SHP77 treated with DMSO at 0.1 percent for 48 hours (cell line): ENCODE results near the gene MYOF.

Experiments
- DNase-seq: peaks from one replicate; lab custom pipeline; 2025; lab: John Stamatoyannopoulos, UW

The MYOF gene

GRCh38 chr10:93482145-93482834 is at the start of gene MYOF:
MYOF (minus strand) TSS chr10:93482334; CDS start chr10:93482194, 140 bp downstream.
- peak; percentile 56 for DNase-seq

- DNase-seq = no peak
Observed at GRCh38 chr10:93518531-93518930, 36.4 kb upstream of the MYOF start.

- DNase-seq = no peak
Observed at GRCh38 chr10:93516006-93516380, 33.9 kb upstream of the MYOF start.

- DNase-seq = no peak
Observed at GRCh38 chr10:93515071-93516005, 33.2 kb upstream of the MYOF start.

- DNase-seq = no peak
Observed at GRCh38 chr10:93514521-93514920, 32.4 kb upstream of the MYOF start.

- DNase-seq = no peak
Observed at GRCh38 chr10:93513091-93513490, 31.0 kb upstream of the MYOF start.

GRCh38 chr10:93512565-93512964 is 30.4 kb upstream of the MYOF start:
- DNase-seq = no peak

- no peak for DNase-seq
Observed at GRCh38 chr10:93509816-93510215, 27.7 kb upstream of the MYOF start.

- DNase-seq = no peak
Observed at GRCh38 chr10:93505075-93505474, 22.9 kb upstream of the MYOF start.

GRCh38 chr10:93503075-93503474 is 20.9 kb upstream of the MYOF start:
- no peak for DNase-seq

- no peak for DNase-seq
Observed at GRCh38 chr10:93501650-93502049, 19.5 kb upstream of the MYOF start.

GRCh38 chr10:93498166-93498565 is 16.0 kb upstream of the MYOF start:
- no peak for DNase-seq

- DNase-seq = peak; percentile 86
Observed at GRCh38 chr10:93496322-93497041, 14.3 kb upstream of the MYOF start, which contains the start of gene CEP55. CEP55 (plus strand) TSS chr10:93496612; CDS start chr10:93500052, 3,440 bp downstream.

GRCh38 chr10:93495654-93496321 is 13.7 kb upstream of the MYOF start:
- DNase-seq = peak; percentile 40

- DNase-seq = no peak
Observed at GRCh38 chr10:93494494-93494893, 12.4 kb upstream of the MYOF start.

GRCh38 chr10:93493162-93493561 is 11.0 kb upstream of the MYOF start:
- DNase-seq = no peak

GRCh38 chr10:93491602-93492121 is 9.5 kb upstream of the MYOF start:
- no peak for DNase-seq

- DNase-seq = no peak
Observed at GRCh38 chr10:93488956-93489528, 6.9 kb upstream of the MYOF start.

- no peak for DNase-seq
Observed at GRCh38 chr10:93485690-93486089, 3.6 kb upstream of the MYOF start.

- no peak for DNase-seq
Observed at GRCh38 chr10:93481637-93482144, 443 bp downstream of the MYOF start.

GRCh38 chr10:93478873-93479272 is 3.3 kb downstream of the MYOF start:
- no peak for DNase-seq
